Bronchial epithelial cell (primary cell): ENCODE measurements around the gene MTNR1A. TPM values are rescaled to one million over a fixed set of nuclear protein-coding genes. Genes with fewer than 3 reads are reported as not detected.

Experiments used
- DNase-seq: peaks from one replicate; pipeline ENCODE4 v3.0.0-alpha.2; 2010; ENCODE audit warnings: low read depth
- FAIRE-seq: peaks from 2 replicates; lab custom pipeline; 2011; peaks lifted over from hg19 to GRCh38; lab: Jason Lieb, UNC
- H3K27me3 ChIP-seq: 2 replicates; pipeline ENCODE4 v1.5.1; 2011; ENCODE audit warnings: low read length; ENCODE audit not compliant: control insufficient read depth, insufficient read depth
- H3K36me3 ChIP-seq: 2 replicates; pipeline ENCODE4 v1.5.1; 2011; ENCODE audit warnings: low read length; ENCODE audit not compliant: control insufficient read depth, insufficient read depth
- H3K4me3 ChIP-seq: 2 replicates; pipeline ENCODE4 v1.5.1; 2011; ENCODE audit warnings: mild to moderate bottlenecking, low read depth, low read length, control low read depth
- CTCF ChIP-seq: IDR thresholded peaks from 2 replicates; pipeline ENCODE4 v1.5.1; 2011; ENCODE audit warnings: mild to moderate bottlenecking, moderate library complexity, low read length, control low read depth, inconsistent platforms; ENCODE audit not compliant: insufficient read depth, severe bottlenecking
- total RNA-seq: library from RNA; depleted of rRNA; stranded (reverse); fragments of >200 nt; gene quantifications from 2 replicates; pipeline ENCODE4 v1.2.1, GENCODE V29; 2014

Gene MTNR1A
- total RNA-seq, result 0.26 and 0.38 TPM in 2 replicates

- DNase-seq (no peak), FAIRE-seq (no peak)
- Histone ChIP-seq H3K27me3 (no peaks in the 10 kb centered on the region), H3K4me3 (peak within 1 kb of the TSS; percentile 39), H3K36me3 (no peaks in the 10 kb centered on the region)
- TF ChIP-seq CTCF, result peak; percentile 14
These were observed at the start of gene MTNR1A for GRCh38 chr4:186554914-186555827. TSS of gene MTNR1A (minus strand) at chr4:186555567. CDS start at chr4:186555365, 202 bp downstream.

- H3K27me3 ChIP-seq, result no peaks in the 10 kb centered on the region
- no peak for TF ChIP-seq CTCF
- no peak overlapping the region for H3K4me3 ChIP-seq
- DNase-seq (no peak), FAIRE-seq (no peak)
- H3K36me3 ChIP-seq, result peaks cover 32% of the 10 kb centered on the region
These were observed 48.9 kb upstream of the MTNR1A start for GRCh38 chr4:186604124-186604807.

GRCh38 chr4:186602978-186603377 is 47.6 kb upstream of the MTNR1A start:
- FAIRE-seq (no peak), DNase-seq (no peak)
- Histone ChIP-seq H3K27me3 (no peaks in the 10 kb centered on the region), H3K36me3 (peaks cover 36% of the 10 kb centered on the region), H3K4me3 (no peak overlapping the region)
- TF ChIP-seq CTCF, result no peak

- Histone ChIP-seq H3K4me3 (no peak overlapping the region), H3K36me3 (peaks cover 33% of the 10 kb centered on the region), H3K27me3 (no peaks in the 10 kb centered on the region)
- no peak for TF ChIP-seq CTCF
- no peak for DNase-seq
- FAIRE-seq, result no peak
These were observed 44.1 kb upstream of the MTNR1A start for GRCh38 chr4:186599483-186599882.

GRCh38 chr4:186598686-186599085 is 43.3 kb upstream of the MTNR1A start:
- FAIRE-seq (no peak), DNase-seq (no peak)
- H3K4me3 ChIP-seq, result no peak overlapping the region
- H3K27me3 ChIP-seq, result no peaks in the 10 kb centered on the region
- peaks cover 32% of the 10 kb centered on the region for H3K36me3 ChIP-seq
- TF ChIP-seq CTCF, result no peak
